Liver (tissue), 9 donors: ENCODE measurements around the gene KBTBD13. TPM values are rescaled to one million over a fixed set of nuclear protein-coding genes. Genes with fewer than 3 reads are reported as not detected.

Experiments
- DNase-seq: peaks from one replicate; pipeline ENCODE4 v3.0.0-alpha.2; 2017; ENCODE audit warnings: low spot score
- H3K27ac ChIP-seq, 2 donors: one replicate each; pipeline ENCODE4 v1.7.0; 2013; ENCODE audit warnings: inconsistent platforms in 2 of 2, low read length in 2 of 2, control low read depth in 1 of 2, low read depth in 1 of 2, mild to moderate bottlenecking in 1 of 2
- H3K27me3 ChIP-seq, 4 donors: one replicate each; pipeline versions ENCODE4 v1.6.1 to v1.7.0; 2013; ENCODE audit warnings: low read length in 3 of 4, inconsistent platforms in 1 of 4, mild to moderate bottlenecking in 1 of 4, moderate library complexity in 1 of 4; ENCODE audit not compliant: control insufficient read depth in 4 of 4, insufficient read depth in 4 of 4
- H3K36me3 ChIP-seq, 4 donors: one replicate each; pipeline versions ENCODE4 v1.6.1 to v1.7.0; 2013; ENCODE audit warnings: low read length in 3 of 4, mild to moderate bottlenecking in 3 of 4, low read depth in 1 of 4, moderate library complexity in 1 of 4; ENCODE audit not compliant: control insufficient read depth in 4 of 4, insufficient read depth in 3 of 4
- H3K4me1 ChIP-seq, 4 donors: one replicate each; pipeline versions ENCODE4 v1.6.1 to v1.7.0; 2013; ENCODE audit warnings: low read length in 3 of 4, mild to moderate bottlenecking in 3 of 4, moderate library complexity in 1 of 4; ENCODE audit not compliant: control insufficient read depth in 4 of 4, insufficient read depth in 4 of 4
- H3K4me3 ChIP-seq, 3 donors: one replicate each; pipeline versions ENCODE4 v1.6.1 to v1.7.0; 2013; ENCODE audit warnings: low read length in 3 of 3, control low read depth in 1 of 3, low read depth in 1 of 3, mild to moderate bottlenecking in 1 of 3
- H3K9ac ChIP-seq, 2 donors: one replicate each; pipeline ENCODE4 v1.7.0; 2013; ENCODE audit warnings: low read length in 2 of 2, mild to moderate bottlenecking in 2 of 2, moderate library complexity in 2 of 2, control low read depth in 1 of 2, low read depth in 1 of 2
- H3K9me3 ChIP-seq, 4 donors: one replicate each; pipeline versions ENCODE4 v1.6.1 to v1.7.0; 2013; ENCODE audit warnings: low read length in 3 of 4; ENCODE audit not compliant: control insufficient read depth in 4 of 4
- ATF3 ChIP-seq: IDR thresholded peaks from 2 replicates; pipeline ENCODE4 v1.6.1; 2016; ENCODE audit warnings: antibody characterized with exemption
- CTCF ChIP-seq: fragments of 150-350 bp; IDR thresholded peaks from 2 replicates; pipeline ENCODE4 v1.5.1; 2017; ENCODE audit warnings: improper control_type of control experiment, low read depth, low read length; ENCODE audit not compliant: missing input control
- EGR1 ChIP-seq, 2 donors: IDR thresholded peaks; 2 replicates each; pipeline ENCODE4 v1.6.1; 2016 to 2018; ENCODE audit warnings: antibody characterized with exemption in 2 of 2, low read depth in 2 of 2
- FOXA1 ChIP-seq: IDR thresholded peaks from 2 replicates; pipeline ENCODE4 v1.6.1; 2016; ENCODE audit warnings: antibody characterized with exemption
- GABPA ChIP-seq, 2 donors: IDR thresholded peaks in 1 of 2; conservative IDR thresholded peaks in 1 of 2; 2 replicates each; pipeline ENCODE4 v1.6.1; 2016; ENCODE audit warnings: antibody characterized with exemption in 2 of 2, mild to moderate bottlenecking in 1 of 2, moderate library complexity in 1 of 2
- HNF4A ChIP-seq, 2 donors: conservative IDR thresholded peaks; 2 replicates each; pipeline ENCODE4 v1.6.1; 2016; ENCODE audit warnings: antibody characterized with exemption in 2 of 2, mild to moderate bottlenecking in 2 of 2
- HNF4G ChIP-seq: IDR thresholded peaks from 2 replicates; pipeline ENCODE4 v1.6.1; 2016; ENCODE audit warnings: antibody characterized with exemption
- JUND ChIP-seq, 2 donors: IDR thresholded peaks; 2 replicates each; pipeline ENCODE4 v1.6.1; 2016; ENCODE audit warnings: antibody characterized with exemption in 2 of 2
- MAX ChIP-seq: IDR thresholded peaks from 2 replicates; pipeline ENCODE4 v1.6.1; 2016; ENCODE audit warnings: antibody characterized with exemption
- NR2F2 ChIP-seq: IDR thresholded peaks from 2 replicates; pipeline ENCODE4 v1.6.1; 2016; ENCODE audit warnings: antibody characterized with exemption
- RAD21 ChIP-seq, 2 donors: IDR thresholded peaks; 2 replicates each; pipeline ENCODE4 v1.6.1; 2016; ENCODE audit warnings: antibody characterized with exemption in 2 of 2, mild to moderate bottlenecking in 2 of 2
- RXRA ChIP-seq, 2 donors: IDR thresholded peaks; 2 replicates each; pipeline ENCODE4 v1.6.1; 2017 to 2018; ENCODE audit warnings: antibody characterized with exemption in 2 of 2, mild to moderate bottlenecking in 1 of 2
- SP1 ChIP-seq: IDR thresholded peaks from 2 replicates; pipeline ENCODE4 v1.6.1; 2018; ENCODE audit warnings: antibody characterized with exemption, mild to moderate bottlenecking
- TAF1 ChIP-seq: conservative IDR thresholded peaks from 2 replicates; pipeline ENCODE4 v1.6.1; 2016; ENCODE audit warnings: antibody characterized with exemption, mild to moderate bottlenecking
- YY1 ChIP-seq: IDR thresholded peaks from 2 replicates; pipeline ENCODE4 v1.6.1; 2016; ENCODE audit warnings: antibody characterized with exemption, mild to moderate bottlenecking
- ZBTB33 ChIP-seq: IDR thresholded peaks from 2 replicates; pipeline ENCODE4 v1.6.1; 2016; ENCODE audit warnings: antibody characterized with exemption
- WGBS: extraction: QIAGEN DNeasy Blood & Tissue Kit; methylation state at CpG from one replicate; pipeline ENCODE4 v1.1.7; 2013; 5-methylcytosine and 5-hydroxymethylcytosine counted together
- polyA plus RNA-seq, 2 donors: library from polyadenylated mRNA; stranded (reverse) in 1 of 2; unstranded in 1 of 2; fragments of 200-250 nt in 1 of 2; fragments of >200 nt in 1 of 2; fragmentation: Nextera tagmentation in 1 of 2; extraction: Ambion mirVana in 1 of 2; gene quantifications; one replicate each; pipeline versions ENCODE4 v1.2.1 to v1.2.3, GENCODE V29; 2013 to 2015
- total RNA-seq, 2 donors: library from RNA; depleted of rRNA; stranded (reverse); fragments of >200 nt; gene quantifications; one replicate each; pipeline ENCODE4 v1.2.3, GENCODE V29; 2014
- donor health status: healthy.
- donor health status: healthy.
- donor health status: healthy.
- donor health status: healthy.
- donor health status: healthy.

The KBTBD13 gene
- total and polyA plus RNA-seq, 4 donors = not detected

GRCh38 chr15:65059369-65059750 is 17.2 kb upstream of the KBTBD13 start:
- no peaks in the 10 kb centered on the region for H3K36me3 ChIP-seq
- 91% methylated on average over 3 of the region's 3 CpGs for WGBS
- peaks cover 0 to 11% (median 10%) of the 10 kb centered on the region in 4 donors for H3K4me1 ChIP-seq
- no peak overlapping the region for H3K4me3 ChIP-seq
- H3K27ac ChIP-seq = no peak overlapping the region
- TF ChIP-seq RAD21 (IDR thresholded peaks at IDR 0.05) = no peak
- no peak for TF ChIP-seq ATF3
- no peak overlapping the region for H3K9ac ChIP-seq
- H3K27me3 ChIP-seq = no peaks in the 10 kb centered on the region
- no peak for DNase-seq
- no peaks in the 10 kb centered on the region for H3K9me3 ChIP-seq

GRCh38 chr15:65059931-65060596 is 16.5 kb upstream of the KBTBD13 start:
- DNase-seq = no peak
- H3K27ac ChIP-seq = no peak overlapping the region
- WGBS = 90% methylated on average over 4 of the region's 4 CpGs
- H3K27me3 ChIP-seq = no peaks in the 10 kb centered on the region
- TF ChIP-seq ATF3 = no peak
- TF ChIP-seq SP1 = no peak
- TF ChIP-seq FOXA1 = no peak
- no peak for TF ChIP-seq YY1
- TF ChIP-seq JUND (IDR thresholded peaks at IDR 0.05) = no peak
- no peak overlapping the region for H3K4me3 ChIP-seq
- peaks cover 0 to 7% (median 6%) of the 10 kb centered on the region in 4 donors for H3K4me1 ChIP-seq
- H3K36me3 ChIP-seq = no peaks in the 10 kb centered on the region
- H3K9ac ChIP-seq = no peak overlapping the region
- no peaks in the 10 kb centered on the region for H3K9me3 ChIP-seq

- Histone ChIP-seq H3K27ac (no peak overlapping the region), H3K4me1 (peaks cover 0 to 3% (median 0%) of the 10 kb centered on the region in 4 donors), H3K36me3 (no peaks in the 10 kb centered on the region), H3K27me3 (no peaks in the 10 kb centered on the region), H3K4me3 (no peak overlapping the region), H3K9ac (no peak overlapping the region), H3K9me3 (no peaks in the 10 kb centered on the region)
- DNase-seq = no peak
- WGBS = 91% methylated on average over 6 of the region's 6 CpGs
- TF ChIP-seq SP1 (no peak), YY1 (no peak), MAX (no peak), FOXA1 (no peak), RXRA (IDR thresholded peaks at IDR 0.05) (no peak), HNF4A (conservative IDR thresholded peaks at IDR 0.05) (no peak), CTCF (no peak), JUND (IDR thresholded peaks at IDR 0.05) (no peak), RAD21 (IDR thresholded peaks at IDR 0.05) (no peak), GABPA (IDR thresholded peaks at IDR 0.05 in 1 of 2, conservative IDR thresholded peaks at IDR 0.05 in 1 of 2) (no peak), ATF3 (no peak), ZBTB33 (no peak), HNF4G (no peak), EGR1 (IDR thresholded peaks at IDR 0.05; ENCODE audit: low read depth in 2 of 2) (no peak), TAF1 (no peak), NR2F2 (no peak)
These were observed 15.7 kb upstream of the KBTBD13 start for GRCh38 chr15:65060641-65061397.
